Fibroblast of upper back skin (primary cell): Measurements from ENCODE around the gene GDAP2.
"Not testable (repeated sequence)": the region's sequence is repeated elsewhere in the genome, so short reads cannot be mapped to it uniquely, and the experiment has no call there.

Source experiments
- DNase-seq: peaks from one replicate; pipeline ENCODE4 v3.0.0-alpha.2; 2013

The GDAP2 gene

DNA sequence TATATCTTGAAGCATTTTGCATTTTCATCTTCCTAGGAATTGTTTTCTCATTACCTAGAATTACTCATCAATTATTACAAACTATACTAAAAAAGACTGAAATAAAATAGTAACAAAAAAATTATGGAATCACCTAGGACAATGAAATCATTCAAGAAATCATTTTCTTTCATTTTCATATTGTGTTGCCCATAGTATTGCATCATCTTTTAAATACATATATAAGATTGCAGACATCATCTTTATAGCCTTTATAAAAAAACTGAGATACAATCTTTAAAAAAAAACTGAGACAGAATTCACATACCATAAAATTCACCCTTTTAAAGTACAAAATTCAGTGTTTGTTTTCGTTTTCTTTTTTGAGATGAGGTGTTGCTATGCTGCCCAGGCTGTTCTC, 29.6 kb downstream of the GDAP2 start:
- no peak for DNase-seq

DNA sequence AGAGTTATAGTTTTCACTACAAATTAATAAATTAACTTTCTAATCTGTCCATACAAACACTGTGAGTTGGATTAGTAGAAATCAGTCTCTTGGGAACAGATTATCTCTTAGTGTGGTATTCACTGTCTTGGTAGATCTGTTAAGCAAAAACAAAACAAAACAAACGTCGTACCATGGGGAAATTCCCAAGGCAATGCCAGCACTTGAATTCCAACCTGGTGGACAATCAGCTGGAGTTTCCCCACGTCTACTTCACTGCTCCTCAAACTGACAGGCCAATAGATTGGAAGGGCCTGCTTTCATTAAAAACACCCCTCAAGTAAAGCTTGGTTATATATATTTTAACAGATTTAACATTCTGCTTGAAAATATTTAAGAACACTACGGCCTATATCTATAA, 31.9 kb downstream of the GDAP2 start:
- no peak for DNase-seq

DNA sequence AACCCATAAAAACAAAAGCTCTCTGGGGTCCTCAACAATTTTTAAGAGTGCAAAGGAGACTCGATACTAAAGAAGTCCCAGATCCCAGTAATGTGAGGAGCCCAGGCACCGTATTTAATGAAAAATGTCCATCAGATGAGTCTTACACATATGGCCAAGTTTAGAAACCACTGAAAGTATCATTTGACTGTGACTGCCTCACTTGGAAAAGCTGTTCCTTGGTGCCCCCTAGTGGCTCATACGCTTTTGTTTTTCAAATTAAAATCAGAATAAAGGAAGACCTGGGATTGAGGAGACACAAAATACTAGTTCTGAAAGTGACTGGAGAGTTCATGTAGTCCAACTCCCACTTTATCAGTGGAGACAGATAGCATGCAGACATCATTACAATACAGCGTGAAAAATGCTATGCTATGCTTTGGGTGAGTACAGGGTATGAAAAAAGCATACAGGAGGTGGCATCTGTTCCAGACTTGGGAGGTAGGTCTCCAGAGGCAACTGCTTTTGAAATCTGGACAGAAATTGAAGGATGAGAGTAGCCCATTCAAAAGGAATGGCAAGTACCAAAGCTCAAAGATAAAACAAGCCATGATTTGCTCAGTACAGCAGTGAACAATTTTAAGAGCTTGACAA, 33.8 kb downstream of the GDAP2 start:
- DNase-seq = peak; percentile 87

DNA sequence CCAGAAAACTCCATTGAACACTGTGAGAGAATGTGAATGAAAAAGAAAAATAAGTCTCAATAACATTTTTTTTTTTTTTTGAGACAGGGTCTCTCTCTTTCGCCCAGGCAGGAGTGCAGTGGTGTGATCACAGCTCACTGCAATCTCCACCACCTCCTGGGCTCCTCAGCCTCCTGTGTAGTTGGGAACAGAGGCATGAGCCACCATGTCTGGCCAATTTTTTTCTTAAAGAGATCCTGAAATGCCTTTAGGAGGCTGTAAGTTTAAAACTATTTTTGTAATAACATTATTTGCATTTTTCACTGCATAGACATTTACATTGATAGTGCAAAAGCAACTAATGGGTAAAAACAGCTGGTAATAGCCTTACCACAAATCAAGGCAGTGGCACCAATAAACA, 35.3 kb downstream of the GDAP2 start:
- DNase-seq = peak; percentile 11

DNA sequence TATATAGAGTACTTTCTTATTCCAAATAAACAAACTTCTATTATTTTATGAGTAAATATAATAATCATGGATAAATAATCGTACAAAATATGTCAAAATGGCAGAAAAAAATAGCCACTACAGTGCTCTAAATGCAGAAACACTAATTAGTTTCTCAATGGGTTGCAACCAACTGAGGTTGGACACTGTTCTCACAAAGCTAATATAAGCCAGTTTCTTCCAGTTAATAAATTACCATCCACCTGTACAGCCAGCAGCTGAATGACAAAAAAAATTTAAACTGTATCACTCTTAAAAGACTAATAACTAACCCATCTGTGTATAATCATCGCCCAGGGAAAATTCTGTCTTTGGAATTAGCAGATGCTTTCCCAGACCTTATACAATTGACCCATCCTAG, 36.9 kb downstream of the GDAP2 start:
- DNase-seq = no peak

DNA sequence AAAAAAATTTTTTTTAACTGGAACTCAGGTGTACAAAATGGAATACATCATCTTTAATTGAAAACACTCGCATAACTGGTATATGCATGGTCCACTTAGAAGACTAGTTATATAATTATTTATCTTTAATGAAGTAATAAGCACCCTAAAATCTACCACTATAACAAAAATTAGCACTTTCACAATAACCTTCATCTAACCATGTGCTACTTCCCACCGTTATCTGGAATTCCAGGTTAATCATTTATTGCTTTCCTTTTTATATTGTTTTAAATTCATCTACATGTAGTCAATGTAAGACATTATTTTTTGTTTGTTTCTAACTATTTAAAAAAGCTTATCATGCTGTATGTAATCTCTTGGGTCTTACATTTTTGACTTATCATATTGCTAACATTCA, 39.0 kb downstream of the GDAP2 start:
- no peak for DNase-seq

DNA sequence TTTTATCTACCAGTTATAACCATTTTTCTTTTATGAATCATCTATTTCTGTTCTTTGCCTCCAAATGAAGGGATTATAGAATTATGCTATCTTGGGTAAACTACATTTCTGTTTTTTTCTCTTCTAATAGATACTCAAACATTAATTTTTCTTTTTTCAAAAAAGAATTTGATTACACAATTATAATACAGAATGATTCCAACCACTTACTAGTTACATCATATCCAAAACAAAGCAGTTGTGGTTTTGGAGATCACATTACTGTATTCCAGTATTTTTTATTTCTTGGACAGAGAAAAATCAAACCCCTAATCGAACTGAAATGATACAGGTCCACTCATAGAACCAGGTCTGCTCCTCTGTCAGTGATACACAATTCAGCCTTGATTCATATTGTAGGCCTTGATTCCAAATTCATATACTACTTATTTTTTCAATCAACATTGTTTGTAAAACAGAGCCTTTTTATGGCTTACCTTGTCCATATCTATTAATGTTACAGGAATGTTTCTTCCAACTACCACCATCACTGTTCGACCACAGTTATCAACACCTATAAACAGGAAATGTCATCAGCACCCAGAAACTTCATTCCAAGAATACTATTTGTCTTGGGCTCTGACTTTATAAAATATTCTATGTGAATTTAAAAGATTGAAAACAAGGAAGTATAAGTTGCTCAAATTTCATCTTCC, 43.2 kb downstream of the GDAP2 start:
- DNase-seq = peak; percentile 78

DNA sequence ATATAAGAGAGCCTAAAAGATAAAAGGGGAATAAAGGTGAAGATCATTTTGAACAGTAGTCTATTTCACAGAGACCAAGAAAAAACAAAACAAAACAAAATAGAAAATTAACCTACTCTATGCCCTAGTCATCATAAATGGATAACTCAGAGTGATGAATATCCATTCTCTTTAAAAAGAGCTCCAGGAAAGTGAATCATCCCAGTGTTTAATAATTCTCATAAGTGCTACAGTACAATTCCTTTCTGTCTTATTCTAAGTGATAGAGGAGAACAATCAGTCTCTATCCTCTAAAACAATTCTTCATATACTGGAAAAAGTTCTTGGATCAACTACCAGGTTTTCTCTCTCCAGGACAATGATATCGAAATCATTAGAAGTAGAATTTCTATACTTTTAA, 45.8 kb downstream of the GDAP2 start:
- DNase-seq = no peak

DNA sequence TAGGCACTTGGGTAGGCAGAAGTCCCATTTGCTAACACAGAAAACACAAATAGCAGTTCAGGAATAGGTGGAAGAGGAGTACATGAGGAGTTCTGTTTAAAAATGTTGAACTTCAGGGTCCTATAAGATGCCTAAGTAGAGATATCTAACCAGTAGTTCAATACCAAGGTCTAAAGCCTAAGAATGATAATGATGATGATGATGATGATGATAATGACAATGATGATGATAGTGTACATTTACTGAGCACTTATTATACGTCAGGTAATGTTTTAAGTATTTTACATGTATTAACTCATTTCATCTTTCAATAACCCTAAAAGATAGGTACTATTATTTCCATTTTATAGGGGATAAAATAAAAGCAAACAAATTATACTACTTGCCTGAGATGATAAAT, 50.1 kb downstream of the GDAP2 start:
- DNase-seq = no peak

DNA sequence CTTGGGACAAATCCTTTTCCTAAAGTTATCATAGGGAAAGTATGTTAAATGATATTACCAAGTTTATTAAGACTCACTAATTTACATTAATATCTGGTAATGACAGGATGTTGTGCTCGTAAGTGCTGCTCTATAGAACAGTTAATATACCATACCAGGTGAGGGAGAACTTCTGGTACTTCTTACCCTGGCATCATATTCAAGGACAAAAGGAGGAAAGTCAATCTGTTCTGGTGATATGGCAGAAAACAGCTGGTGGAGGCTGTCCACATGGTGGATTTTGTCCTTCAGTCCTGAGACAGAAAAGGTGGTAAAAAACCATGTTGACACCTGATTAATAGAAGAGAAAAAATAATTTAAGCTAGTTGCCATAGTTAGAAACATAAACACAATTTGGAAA, 51.6 kb downstream of the GDAP2 start:
- no peak for DNase-seq

DNA sequence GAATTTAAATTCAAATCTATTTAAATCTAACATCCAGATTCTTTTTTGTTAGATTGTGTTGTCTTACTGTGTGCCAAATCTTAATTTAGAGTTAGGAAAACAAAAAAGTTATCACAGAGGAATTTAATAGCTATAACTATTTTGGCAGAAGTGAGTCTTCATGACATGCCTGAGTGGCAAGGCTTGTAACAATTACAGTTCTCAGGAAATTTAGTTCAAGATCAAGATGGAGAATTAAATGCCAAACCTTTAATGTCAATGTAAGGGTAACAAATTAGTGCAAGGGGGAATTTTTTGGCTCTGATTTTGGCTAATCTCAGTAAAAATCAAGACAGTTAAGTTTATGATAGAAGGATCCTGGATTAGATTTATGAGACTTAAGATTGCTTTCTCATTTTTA, 58.4 kb downstream of the GDAP2 start:
- no peak for DNase-seq

DNA sequence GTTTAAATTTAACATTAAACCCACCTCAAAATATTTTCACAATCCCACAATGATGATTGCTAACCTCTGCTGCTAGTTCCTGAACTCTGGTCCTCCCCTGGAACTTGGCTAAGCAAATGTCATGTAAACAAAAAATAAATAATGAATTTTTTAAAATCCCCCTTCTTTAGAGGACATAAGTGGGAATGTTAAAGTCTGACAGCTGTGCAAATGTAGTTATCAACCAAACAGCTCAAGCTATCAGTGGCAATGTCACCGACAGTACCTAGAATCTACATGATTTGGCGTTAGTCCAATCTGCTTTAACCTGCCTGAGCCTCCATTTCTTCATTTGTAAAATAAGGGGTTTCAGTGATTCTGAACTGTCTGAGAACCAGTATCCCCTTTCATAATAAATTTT, 67.7 kb downstream of the GDAP2 start:
- no peak for DNase-seq

DNA sequence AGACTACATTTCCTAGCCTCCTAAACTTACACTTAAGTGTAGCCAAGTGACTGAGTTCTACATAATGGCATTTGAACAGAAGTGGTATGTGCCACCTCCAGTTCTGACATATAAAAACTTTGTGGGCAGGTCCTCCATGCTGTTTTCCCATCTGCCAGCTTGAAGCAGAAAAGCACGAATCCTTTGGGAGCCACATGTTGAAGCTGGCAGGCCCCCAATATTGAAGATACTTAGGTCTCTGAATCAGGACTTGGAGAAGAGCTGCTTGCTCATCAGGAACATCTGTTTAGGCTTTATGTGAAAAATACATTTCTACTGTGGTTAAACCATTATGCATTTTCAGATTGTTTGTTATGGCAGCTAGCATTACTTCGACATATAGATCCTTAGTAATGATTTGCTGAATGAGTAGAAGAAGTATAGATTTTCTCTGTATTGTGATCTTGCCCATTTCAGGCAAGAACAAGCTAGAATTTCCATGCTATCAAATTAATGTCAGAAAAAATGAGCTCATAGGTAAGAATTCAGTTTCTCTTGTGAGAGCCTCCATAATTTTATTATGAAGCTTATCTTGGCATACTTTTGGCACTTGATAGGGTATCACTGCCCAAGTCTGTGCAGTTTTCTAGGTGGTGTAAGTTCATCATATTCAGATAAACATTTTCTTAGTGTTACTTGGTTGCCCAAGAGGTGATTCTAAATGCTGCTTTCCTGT, 68.4 kb downstream of the GDAP2 start:
- DNase-seq = peak; percentile 94

DNA sequence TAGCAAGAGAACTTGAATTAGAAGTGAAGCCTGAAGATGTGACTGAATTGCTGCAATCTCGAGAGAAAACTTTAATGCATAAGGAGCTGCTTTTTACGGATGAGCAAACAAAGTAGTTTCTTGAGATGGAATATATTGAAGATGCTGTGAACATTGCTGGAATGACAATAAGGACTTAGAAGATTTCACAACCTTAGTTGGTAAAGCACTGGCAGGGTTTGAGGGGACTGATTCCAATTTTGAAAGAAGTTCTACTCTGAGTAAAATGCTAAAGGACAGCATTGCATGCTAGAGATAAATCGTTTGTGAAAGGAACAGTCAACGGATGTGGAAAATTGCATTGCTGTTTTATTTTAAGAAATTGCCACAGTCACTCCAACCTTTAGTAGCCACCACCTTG, 69.5 kb downstream of the GDAP2 start:
- DNase-seq = no peak

DNA sequence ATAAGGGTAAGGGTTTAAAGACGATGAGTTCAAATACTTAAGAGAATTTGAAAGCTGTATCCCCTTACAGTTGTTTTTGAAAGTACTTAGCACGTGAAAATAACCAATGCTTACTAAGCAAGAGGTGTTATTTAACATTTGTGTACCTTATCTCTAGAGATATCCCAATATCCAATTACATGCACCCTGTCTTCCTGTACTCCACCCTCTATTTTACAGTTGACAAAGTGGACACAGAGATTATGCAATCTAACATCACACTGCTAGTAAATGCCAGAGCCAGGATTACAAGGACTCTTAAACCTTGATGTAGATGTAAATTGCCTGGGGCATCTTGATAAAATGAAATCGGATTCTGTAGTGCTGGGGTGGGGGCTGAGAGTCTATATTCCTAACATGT, 72.0 kb downstream of the GDAP2 start:
- no peak for DNase-seq

DNA sequence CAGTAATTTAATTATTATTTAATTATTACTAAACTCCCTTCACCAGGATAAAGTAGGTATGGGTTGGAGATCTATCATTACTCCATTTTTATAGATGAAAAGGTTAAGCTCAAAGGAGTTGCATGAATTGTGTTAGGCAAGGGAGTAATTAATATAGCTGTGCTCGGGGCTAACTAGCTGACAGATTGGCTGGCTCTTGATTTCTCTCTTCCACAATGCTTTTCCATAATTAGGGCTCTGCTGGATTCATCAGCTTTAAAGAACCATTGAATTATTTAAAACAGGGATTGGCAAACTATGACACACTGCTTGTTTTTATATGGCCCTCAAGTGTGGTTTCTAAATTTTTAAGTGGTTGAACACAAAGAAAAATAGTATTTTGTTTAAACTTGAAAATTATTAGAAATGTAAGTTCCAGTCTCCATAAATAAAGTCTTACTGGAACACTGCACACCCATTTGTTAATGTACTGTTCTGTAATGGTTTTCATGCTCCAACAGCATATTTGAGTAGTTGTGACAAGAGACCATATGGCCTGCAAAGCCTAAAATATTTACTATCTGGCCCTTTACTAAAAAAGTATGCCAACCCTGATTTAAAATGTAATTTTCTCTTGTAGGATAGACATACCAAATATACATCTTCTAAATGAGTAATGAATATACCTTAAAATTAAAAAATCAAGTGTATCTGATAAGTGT, 76.4 kb downstream of the GDAP2 start:
- no peak for DNase-seq

DNA sequence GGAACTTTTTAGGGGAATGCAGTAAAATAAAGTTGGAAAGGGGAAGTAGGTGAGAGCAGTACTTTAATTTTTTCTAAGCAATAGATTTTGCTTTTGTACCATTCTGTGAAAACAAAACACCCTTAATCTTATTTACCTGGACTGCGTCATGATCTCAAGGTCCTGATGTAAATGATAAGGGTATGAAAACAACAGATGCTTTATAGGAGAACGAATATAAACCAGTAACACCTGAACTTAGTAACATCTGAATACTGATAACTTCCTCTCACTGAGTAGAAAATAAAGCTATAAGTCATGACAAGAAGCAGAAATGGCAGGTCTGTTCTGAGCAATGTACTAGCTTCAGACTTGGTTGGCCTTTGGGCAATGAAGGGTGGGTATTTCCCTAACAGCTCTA, 77.7 kb downstream of the GDAP2 start:
- no peak for DNase-seq

DNA sequence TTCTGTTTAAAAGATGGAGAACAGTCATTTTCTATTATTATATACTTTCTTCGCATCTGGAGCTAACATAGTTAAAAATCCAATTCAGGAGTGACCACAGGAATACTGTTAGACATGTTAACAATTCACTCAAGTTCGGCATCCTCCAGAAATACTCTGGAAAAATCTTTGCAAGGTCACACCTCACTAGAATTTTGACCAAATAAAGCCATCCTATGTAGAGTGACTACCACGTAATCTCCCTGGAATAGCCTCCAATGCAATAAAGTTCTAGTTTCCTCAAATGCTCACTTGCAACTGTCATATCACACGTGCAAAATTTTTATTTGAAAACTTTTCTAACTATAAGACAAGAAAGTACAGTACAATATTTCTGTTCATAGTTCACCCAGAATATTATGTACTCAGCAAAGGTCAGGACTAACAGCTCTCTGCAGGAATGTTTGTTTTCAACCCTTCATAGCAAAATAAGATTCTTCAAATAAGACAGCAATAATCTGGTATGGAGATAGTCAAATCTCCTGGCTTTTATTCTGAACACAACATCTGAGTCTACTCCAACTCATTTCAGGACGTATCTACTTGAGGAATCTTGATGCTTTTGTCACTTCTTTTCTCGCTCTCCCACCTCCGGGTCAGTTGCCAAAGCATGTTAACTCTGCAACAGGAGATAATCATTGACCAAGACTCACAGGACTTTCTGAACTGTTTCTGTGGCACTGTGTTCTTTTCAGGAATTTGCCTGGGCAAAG, 82.6 kb downstream of the GDAP2 start:
- DNase-seq = no peak

DNA sequence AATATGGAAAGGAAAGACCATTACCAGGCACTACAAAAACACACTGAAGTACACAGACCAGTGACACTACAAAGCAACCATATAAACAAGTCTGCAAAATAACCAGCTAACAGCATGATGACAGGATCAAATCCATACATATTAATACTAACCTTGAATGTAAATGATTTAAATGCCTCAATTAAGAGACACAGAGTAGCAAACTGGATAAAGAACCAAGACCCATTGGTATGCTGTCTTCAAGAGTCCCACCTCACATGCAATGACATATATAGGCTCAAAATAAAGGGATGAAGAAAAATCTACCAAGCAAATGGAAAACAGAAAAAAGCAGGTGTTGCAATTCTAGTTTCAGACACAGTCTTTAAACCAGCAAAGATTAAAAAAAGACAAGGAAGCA, 84.9 kb downstream of the GDAP2 start:
- DNase-seq = not testable (repeated sequence)

DNA sequence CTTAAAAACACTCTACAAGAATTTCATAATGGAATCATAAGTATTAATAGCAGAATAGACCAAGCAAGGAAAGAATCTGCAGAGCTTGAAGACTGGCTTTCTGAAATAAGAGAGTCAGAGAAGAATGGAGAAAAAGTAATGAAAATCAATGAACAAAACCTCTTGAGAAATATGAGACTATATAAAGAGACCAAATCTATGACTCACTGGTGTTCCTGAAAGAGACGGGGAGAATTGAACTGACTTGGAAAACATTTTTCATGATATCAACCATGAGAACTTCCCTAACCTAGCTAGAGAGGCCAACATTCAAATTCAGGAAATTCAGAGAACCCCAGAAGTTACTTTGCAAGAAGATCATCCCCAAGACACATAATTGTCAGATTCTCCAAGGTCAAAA, 85.6 kb downstream of the GDAP2 start:
- no peak for DNase-seq

DNA sequence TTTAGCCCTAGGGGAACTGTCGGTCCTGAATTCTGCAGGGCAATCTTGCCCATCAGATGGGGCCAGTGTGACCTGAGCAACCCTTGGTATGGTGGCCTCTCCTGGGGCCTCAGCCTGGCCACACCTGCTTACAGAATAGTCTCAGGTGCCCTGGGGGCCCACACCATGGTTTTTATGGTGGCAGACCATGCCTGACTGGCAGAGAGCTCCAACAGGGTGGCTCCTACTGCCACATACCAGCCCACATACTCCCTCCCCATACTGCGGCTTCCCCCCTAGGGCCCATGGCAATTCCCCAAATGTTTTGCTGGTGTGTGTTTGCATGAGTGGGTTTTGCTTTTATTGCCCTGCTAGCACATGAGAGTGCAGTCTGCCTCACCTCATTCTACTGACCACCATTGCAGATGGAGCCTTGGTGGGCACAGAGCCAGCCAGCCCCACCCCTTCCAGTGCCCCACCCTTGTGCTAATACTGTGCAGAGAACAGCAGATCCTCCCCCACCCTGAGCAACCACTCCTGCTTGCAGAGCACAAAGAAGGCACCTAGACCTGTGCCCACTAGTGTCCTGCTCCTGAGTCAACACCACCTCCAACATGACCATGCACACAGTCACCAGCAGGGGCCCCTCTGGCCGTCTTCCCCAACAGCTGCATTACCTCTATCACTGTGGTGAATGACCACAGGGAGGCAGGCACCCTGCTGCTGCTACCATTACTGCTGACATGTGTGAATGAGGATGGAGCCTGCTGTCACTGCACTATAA, 86.8 kb downstream of the GDAP2 start:
- DNase-seq = no peak

DNA sequence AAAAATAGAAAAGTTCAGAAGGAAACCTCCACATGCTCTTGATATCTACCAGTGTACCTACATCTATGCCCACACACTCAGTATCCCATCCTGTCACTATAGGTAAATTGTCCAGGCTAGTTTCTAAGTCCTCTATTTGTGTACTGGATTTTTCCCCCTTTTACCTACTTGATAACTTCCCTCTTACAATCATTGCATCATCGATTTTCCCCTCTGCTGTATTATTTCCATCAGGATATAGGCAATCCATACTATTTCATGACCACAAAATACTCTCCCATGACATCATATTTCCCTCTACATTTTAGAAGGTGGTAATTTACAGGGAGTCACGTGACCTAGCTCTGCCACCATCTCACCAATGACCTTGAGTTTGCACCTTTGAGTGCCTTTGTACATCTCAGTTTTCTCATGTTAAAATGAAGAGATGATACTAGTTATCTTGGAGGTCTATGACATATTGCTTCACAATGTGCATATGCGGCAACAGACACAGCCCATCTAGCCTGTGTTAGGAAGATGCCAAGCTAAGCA, 88.2 kb downstream of the GDAP2 start:
- no peak for DNase-seq
